Spleen (tissue), 7 donors: Measurements from ENCODE around the gene FAM9C.

Experiments
- CTCF ChIP-seq, 11 experiments: fragments of 200-600 bp in 7 of 11; fragments of 450-650 bp in 4 of 11; sonication (generic) in 4 of 11; IDR thresholded peaks in 8 of 11; conservative IDR thresholded peaks in 3 of 11; 1 replicate in 7 of 11; 2 replicates in 4 of 11; pipeline versions ENCODE4 v1.4.0 to v1.8.0; 2016 to 2021; ENCODE audit warnings: antibody characterized with exemption in 11 of 11, inconsistent platforms in 4 of 11, mild to moderate bottlenecking in 1 of 11
- POLR2A ChIP-seq, 3 donors: fragments of 450-650 bp; IDR thresholded peaks; one replicate each; pipeline ENCODE4 v1.5.1; 2017; ENCODE audit warnings: antibody characterized with exemption in 3 of 3, mild to moderate bottlenecking in 1 of 3
- donor health status: DM: no; HTN: no; CAD: no; lungs with moderate emphysema.
- donor health status: DM: no; HTN: no; CAD: no.
- donor health status: DM: no; HTN: no; CAD: no.

- TF ChIP-seq CTCF (IDR thresholded peaks at IDR 0.05 in 8 of 11, conservative IDR thresholded peaks at IDR 0.05 in 3 of 11) (no peak), POLR2A (IDR thresholded peaks at IDR 0.05) (no peak)
Measured at GRCh38 chrX:12993826-12994225, 50.6 kb downstream of the FAM9C start.
